ENCODE measurements around the gene STIP1.
"Not testable (repeated sequence)": the region's sequence is repeated elsewhere in the genome, so short reads cannot be mapped to it uniquely, and the experiment has no call there.

The STIP1 gene

GRCh38 chr11:64240435-64241240, 54.7 kb downstream of the STIP1 start, which contains the start of gene FKBP2:
Gene FKBP2, plus strand, starts transcription at chr11:64241095. Its CDS starts 1,293 bp downstream, at chr11:64242388.
- peak; percentile 48 for DNase-seq

DNA sequence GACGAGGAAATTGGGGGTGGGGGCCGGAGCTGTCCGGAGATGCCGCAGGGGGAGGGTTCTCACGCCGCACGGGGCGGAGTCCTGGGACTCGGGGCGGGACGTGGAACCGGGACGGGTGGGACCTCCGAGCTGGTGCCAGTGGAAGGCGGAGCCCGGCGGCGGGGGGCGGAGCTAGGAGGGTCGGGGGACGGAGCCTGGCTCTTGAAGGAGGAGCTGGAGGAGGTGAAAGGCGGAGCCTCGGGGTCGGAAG, 55.2 kb downstream of the STIP1 start:
- DNase-seq, result no peak

GRCh38 chr11:64241491-64242374, 55.8 kb downstream of the STIP1 start:
- peak; percentile 71 for DNase-seq

DNA sequence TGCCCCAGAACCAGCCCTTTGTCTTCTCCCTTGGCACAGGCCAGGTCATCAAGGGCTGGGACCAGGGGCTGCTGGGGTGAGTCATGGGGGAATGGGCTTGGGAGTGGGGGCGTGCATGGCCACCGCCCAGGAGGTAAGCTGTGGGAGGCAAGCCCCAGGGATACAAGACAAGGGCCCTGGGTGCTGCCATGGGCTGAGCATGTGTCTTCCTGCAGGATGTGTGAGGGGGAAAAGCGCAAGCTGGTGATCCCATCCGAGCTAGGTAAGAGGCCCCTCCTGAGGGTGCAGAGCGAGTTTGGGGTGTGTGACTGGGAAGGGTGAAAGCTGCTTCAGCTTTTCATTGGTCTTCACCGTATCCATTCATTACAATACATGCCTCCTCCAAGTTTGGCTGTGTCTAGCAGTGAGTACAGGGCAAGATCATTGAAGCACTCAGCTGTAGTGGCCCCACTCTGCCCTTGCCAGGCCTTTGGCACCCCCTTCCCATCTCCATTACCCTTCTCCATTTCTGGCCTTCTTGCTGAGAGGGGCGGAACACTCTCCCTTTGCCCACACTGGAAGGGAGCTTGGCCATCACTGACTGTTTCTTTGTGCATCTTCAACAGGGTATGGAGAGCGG, 57.4 kb downstream of the STIP1 start:
- DNase-seq, result no peak

- DNase-seq, result no peak
Observed at GRCh38 chr11:64244107-64244506, 58.1 kb downstream of the STIP1 start.

- no peak for DNase-seq
Observed at GRCh38 chr11:64244966-64245365, 59.0 kb downstream of the STIP1 start.

DNA sequence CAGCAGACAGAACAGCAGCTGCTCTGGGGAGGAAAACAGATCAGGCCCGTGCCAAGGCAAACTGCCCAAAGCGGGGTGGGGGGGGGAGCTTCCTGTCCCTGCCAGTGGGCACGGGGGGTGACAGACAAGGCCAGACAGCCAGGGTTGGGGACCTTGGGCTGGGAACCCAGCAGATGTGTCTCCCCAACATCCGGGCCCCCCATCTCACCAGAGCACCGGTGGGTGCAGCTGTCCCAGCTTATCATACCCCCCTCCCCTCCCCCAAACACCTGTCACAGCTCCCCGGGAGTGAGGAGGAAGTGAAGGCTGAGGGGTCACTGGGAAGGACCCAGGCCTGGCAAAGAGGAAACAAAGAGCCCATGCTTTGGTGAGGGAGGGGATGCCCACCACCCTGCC, 59.4 kb downstream of the STIP1 start:
- DNase-seq, result no peak

DNA sequence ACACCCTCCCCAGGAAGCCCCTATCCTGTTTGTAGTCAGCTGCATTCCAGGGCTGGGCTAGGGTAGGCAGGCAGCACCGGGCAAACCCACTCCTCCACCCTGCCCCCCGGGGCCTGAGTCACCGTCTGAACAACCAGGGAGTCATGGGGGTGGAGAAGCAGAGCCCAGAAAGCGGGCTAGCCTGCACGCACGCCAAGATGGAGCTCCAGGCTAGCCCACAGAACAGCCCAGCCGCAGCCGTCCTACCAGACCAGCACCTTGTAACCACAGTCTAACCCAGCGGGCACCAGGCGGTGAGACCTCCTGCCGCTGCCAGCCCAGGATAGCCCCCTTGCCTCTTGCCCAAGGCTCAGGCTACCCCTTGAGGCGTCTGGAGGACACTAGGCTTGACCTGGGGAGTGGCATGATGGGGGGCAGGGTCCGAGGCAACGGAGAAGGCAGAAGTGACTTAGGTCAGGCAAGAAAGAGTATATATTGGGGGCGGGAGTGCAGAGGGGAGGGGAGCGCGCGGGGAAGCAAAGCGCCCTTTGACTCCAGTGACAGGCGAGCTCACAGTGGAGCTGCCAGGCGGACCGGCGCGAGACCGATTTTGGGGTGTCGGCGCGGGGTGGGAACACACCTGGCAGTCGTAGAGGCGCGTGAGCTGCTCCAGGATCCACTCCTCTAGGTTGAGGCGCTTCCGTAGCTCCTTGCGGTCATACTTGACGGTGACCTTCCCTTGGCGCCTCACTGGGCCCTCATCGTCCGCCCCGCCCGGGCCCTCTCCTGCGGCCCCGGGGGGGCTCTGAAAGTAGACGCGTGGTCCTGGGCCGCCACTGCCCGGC, 60.0 kb downstream of the STIP1 start:
- no peak for DNase-seq

DNA sequence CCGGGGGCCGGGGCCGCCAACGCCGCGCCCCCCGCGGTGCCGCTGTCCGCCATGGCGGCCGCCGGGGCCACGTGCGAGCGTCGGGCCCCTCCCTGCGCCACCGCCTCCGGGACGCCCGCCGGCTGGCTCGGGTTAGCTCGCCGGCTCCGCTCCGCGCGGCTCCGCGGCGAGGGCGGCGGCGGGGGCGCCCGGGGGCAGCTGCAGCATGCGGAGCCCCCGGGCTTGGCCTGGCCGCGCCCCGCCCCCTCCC, 60.6 kb downstream of the STIP1 start:
- not testable (repeated sequence) for DNase-seq

GRCh38 chr11:64246871-64247728, 61.1 kb downstream of the STIP1 start, which contains the start of gene PPP1R14B:
Gene PPP1R14B, minus strand, starts transcription at chr11:64246943. Its CDS starts 270 bp downstream, at chr11:64246673.
- no peak for DNase-seq

DNA sequence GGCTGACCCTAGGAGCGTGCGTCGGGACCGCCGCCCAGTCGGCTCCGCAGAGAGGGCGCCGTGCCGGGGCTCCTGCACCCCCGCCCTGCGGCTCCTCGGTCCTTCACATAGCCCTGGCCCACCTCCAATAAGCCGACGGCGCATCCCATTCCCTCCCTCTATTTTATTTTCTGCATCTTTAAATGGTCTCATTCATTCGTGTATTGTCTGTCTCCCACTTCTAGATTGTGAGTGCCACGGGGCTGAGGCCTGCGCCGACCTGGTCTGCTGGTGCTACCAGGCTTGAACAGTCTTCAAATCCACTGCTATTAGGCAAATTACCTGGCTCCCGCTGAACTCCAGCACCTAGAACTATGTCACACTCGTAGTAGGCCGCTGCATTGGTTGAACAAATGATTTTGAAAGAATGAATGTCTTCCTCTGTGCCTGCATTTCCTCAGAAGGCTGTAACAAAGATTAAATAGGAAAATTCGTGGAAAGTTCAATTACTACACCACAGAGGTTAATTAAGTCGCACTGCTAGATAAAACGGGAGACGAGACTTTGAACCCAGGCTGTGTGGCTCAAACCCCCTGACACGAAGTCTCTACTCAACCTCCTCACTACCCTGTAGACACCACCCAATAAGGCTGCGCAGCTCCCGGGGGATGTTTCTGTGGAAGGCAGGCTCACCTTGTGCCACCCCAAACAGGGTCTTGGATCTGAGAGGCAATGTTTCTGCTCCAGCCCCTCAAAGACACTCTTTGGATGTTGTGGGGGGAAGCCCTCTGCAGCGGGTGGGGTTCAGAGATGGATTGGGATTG, 62.0 kb downstream of the STIP1 start:
- no peak for DNase-seq

DNA sequence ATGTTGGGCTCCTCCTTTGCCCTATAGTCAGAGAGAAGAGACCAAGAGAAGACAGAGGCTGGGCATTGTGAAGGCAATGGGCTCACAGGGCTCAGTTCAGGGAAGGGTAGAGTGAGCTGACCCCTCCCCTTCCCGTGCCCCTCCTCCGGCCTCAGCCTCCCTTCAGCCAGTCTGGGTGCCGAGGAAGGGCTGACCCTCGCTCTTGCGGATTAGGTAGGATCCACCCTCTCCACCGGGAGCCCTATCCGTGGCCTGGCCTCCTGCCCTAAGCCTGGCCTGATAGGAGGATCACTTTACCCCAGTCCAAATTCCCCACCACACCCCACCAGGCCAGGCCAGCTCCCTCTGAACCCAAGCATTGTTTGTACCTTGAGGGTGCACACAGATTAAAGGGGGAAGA, 62.6 kb downstream of the STIP1 start:
- DNase-seq, result no peak

DNA sequence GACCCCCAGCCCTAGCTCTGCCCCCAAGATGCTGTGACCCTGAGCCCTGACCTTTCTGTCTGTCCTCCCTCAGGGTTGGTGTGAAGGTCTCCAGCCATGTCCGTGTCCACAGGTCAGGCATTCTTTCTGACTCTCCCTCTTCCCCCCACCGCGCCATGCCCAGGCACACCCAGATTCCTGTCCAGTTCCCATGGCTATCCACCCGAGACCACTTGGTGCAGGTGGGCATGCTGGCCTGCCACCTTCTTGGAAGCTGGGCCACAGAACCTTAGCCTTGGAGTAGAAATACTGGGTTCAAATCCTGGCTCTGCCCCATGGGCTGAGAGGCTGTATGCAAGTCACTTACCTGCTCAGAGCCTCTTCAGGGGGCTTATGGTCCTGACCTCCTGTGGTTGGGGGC, 63.1 kb downstream of the STIP1 start:
- DNase-seq, result no peak

DNA sequence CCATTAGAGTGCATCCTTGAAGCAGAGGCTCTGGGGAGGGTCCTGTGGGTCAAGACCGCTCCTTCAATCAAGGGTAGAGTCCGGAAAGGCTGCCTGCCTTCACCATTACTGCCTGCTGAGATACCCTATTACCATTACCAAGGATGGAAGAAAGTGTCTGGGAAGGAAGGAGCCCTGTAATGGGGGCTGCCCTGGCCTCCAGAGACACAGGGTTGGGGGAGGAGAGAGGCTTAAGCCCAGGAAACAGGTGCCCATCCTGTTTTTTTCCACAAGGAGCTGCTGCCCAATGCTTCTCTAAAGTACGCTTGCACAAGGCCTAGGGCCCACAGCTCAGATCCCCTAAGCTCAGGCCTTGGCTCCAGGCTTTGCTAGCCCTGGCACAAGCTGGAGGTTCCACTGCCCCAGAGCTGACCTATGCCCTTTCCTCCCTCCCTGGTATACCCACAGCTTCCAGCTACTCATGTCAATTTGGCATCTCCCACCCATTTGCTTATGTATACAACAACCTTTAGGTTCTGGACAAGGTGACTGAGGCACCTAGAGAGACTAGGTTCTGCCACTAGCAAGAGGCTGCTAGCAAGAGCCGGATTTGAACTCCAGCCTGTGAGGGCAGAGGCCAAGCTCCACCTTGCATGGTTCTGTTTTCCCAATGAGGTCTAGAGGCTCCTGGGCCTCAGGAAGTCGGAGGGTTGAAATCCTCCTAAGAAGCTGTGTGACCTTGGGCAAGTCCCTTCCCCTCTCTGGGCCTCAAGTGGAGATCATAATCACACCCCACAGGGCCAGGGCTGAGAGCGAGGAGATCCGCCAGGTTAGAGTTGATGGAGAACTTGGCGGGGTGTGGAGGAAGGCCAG, 63.8 kb downstream of the STIP1 start:
- no peak for DNase-seq

GRCh38 chr11:64250415-64251015, 64.5 kb downstream of the STIP1 start:
- DNase-seq, result no peak

DNA sequence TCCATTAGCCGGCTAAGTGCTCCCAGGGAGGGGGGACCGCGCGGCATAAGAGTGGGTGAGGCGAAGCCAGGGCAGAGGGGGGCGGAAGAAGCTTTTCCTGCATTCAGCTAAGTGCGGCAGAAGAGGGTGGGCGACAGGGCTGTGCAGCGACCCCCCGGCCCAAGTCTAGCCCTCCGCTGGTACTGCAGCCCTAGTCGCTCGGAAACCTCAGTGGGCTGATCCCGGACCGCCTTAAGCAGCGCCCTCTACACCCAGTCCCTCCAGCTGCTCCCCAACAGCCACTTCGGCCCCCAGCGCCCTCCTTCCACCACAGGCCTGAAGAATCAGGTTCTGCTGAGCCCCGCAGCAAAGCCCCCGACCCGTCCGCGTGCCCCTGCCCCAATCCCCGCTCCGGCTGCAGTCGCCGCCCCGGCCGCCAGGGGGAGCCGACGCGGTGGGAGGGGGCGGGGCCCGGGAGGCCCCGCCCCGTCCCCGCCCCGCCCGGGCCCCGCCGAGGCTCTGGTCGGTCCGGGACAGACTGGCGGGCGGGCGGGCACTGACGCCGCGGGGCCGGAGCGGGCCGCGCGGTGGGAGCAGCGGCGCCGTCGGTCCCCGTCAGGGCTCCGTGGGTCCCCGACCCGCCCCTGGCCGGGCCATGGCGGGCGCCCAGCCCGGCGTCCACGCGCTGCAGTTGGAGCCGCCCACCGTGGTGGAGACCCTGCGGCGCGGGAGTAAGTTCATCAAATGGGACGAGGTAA, 65.2 kb downstream of the STIP1 start, which contains the start of gene PLCB3:
Gene PLCB3, plus strand, starts transcription at position 515 of the 737 bp plus-strand sequence. Its CDS starts 120 bp downstream, at position 635.
- no peak for DNase-seq

GRCh38 chr11:64251753-64252002, 65.7 kb downstream of the STIP1 start:
- no peak for DNase-seq

DNA sequence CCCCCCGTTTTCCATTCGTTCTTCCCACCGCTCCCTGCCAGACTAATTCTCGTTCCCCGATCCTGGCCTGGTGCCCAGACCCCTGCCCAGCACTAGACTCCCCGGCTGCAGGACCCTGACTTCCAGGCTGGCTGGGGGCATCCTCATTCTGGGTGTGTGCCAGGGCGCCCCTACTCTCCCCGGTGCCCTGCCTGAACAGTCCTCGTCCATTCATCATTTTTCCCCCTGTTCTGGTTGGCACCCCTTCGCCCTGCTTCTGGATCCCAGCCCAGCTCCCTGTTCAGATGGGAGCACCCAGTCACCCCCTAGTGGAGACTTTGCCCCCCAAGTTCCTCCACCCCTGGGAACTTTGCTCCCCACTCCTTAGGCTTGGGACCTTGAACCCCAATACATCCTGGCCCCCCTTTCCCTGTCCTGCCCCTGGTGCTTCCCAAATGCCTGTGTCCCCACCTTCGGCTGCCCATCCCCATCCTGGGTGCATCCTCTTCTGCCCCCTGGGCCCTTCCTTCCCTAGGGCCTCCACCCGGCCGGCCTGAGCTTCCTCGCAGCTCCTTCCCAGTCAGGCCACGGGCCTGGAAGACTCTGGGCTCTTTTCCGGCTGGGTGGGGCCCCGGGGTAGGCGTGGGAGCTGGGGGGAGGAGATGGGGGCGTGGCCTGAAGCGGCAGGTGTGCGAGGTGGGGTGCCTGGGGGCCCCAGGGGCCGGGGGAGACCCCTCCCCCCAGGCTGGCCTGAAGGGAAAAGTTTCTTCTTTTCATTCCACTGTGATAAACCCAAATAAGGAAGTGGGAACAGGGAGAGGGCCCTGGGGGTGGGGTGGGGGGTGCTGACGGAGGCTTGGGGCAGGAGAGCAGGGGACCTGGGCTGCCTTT, 66.3 kb downstream of the STIP1 start:
- DNase-seq, result no peak
